HEK293 (cell line): ENCODE measurements around the gene LINGO1.
A peak's percentile ranks its signal among the peaks of the same experiment; 100 is the strongest.

Source experiments
- CTCF ChIA-PET: fragments of 350-600 bp; formaldehyde crosslinking; extraction: SDS; loops from one replicate; lab custom pipeline; 2021; ENCODE audit warnings: antibody characterized with exemption; lab: Yijun Ruan, JAX
- POLR2A ChIA-PET: fragments of 300-600 bp; formaldehyde crosslinking; extraction: SDS; loops from one replicate; lab custom pipeline; 2020; ENCODE audit warnings: antibody characterized with exemption, inconsistent platforms; lab: Yijun Ruan, JAX
- H3K27ac ChIP-seq: fragments of 200-500 bp; sonication (Bioruptor generic); 2 replicates; pipeline ENCODE4 v1.5.1; 2014; ENCODE audit warnings: low read depth, low read length, control low read depth, inconsistent platforms; ENCODE audit errors: extremely low read depth
- H3K36me3 ChIP-seq, 2 experiments: fragments of 200-500 bp in 1 of 2; sonication (Bioruptor generic) in 1 of 2; 1 replicate in 1 of 2; 2 replicates in 1 of 2; pipeline ENCODE4 v1.5.1; 2014 to 2017; ENCODE audit warnings: inconsistent platforms in 2 of 2, low read length in 2 of 2; ENCODE audit not compliant: control insufficient read depth in 2 of 2, insufficient read depth in 1 of 2
- H3K4me1 ChIP-seq: fragments of 200-500 bp; sonication (Bioruptor generic); 2 replicates; pipeline ENCODE4 v1.5.1; 2014; ENCODE audit warnings: mild to moderate bottlenecking, low read length, inconsistent platforms; ENCODE audit not compliant: control insufficient read depth, insufficient read depth
- H3K4me3 ChIP-seq: 2 replicates; pipeline ENCODE4 v1.5.1; 2011; ENCODE audit warnings: low read depth, mild to moderate bottlenecking, control low read depth, low read length, moderate library complexity
- H3K9me3 ChIP-seq: fragments of 200-500 bp; sonication (Bioruptor generic); 2 replicates; pipeline ENCODE4 v1.5.1; 2014; ENCODE audit warnings: low read depth, low read length, inconsistent platforms; ENCODE audit not compliant: control insufficient read depth, insufficient read depth
- BCL11A ChIP-seq: fragments of 450-650 bp; formaldehyde crosslinking; IDR thresholded peaks from 2 replicates; pipeline ENCODE4 v1.5.1; 2016; ENCODE audit warnings: low read depth, missing biosample characterization, missing genetic modification characterization
- GLIS1 ChIP-seq: fragments of 450-650 bp; formaldehyde crosslinking; IDR thresholded peaks from 2 replicates; pipeline ENCODE4 v1.5.1; 2016; ENCODE audit warnings: missing biosample characterization, missing genetic modification characterization
- KLF16 ChIP-seq: fragments of 450-650 bp; formaldehyde crosslinking; IDR thresholded peaks from 2 replicates; pipeline ENCODE4 v1.5.1; 2017; ENCODE audit warnings: missing biosample characterization, missing genetic modification characterization
- KLF8 ChIP-seq: fragments of 450-650 bp; formaldehyde crosslinking; IDR thresholded peaks from 2 replicates; pipeline ENCODE4 v1.5.1; 2016; ENCODE audit warnings: missing biosample characterization, missing genetic modification characterization
- SP2 ChIP-seq: fragments of 450-650 bp; formaldehyde crosslinking; IDR thresholded peaks from 2 replicates; pipeline ENCODE4 v1.5.1; 2016; ENCODE audit warnings: missing biosample characterization, missing genetic modification characterization
- ZIC2 ChIP-seq: fragments of 450-650 bp; formaldehyde crosslinking; IDR thresholded peaks from 2 replicates; pipeline ENCODE4 v1.5.1; 2016; ENCODE audit warnings: missing biosample characterization, missing genetic modification characterization
- ZNF202 ChIP-seq: fragments of 450-650 bp; formaldehyde crosslinking; IDR thresholded peaks from 2 replicates; pipeline ENCODE4 v1.5.1; 2016; ENCODE audit warnings: missing biosample characterization, missing genetic modification characterization, borderline replicate concordance
- ZNF341 ChIP-seq: fragments of 450-650 bp; formaldehyde crosslinking; IDR thresholded peaks from 2 replicates; pipeline ENCODE4; 2016; ENCODE audit warnings: low read depth, missing biosample characterization, missing genetic modification characterization
- ZNF354C ChIP-seq: fragments of 450-650 bp; formaldehyde crosslinking; IDR thresholded peaks from 2 replicates; pipeline ENCODE4 v1.5.1; 2016; ENCODE audit warnings: missing biosample characterization, missing genetic modification characterization, low read depth, borderline replicate concordance
- ZNF366 ChIP-seq: fragments of 450-650 bp; formaldehyde crosslinking; conservative IDR thresholded peaks from 2 replicates; pipeline ENCODE4 v1.5.1; 2016; ENCODE audit warnings: missing biosample characterization, missing genetic modification characterization
- ZNF621 ChIP-seq: fragments of 450-650 bp; formaldehyde crosslinking; IDR thresholded peaks from 2 replicates; pipeline ENCODE4 v1.5.1; 2017; ENCODE audit warnings: missing biosample characterization, missing genetic modification characterization
- ZNF624 ChIP-seq: fragments of 450-650 bp; formaldehyde crosslinking; IDR thresholded peaks from 2 replicates; pipeline ENCODE4 v1.5.1; 2017; ENCODE audit warnings: missing biosample characterization, missing genetic modification characterization
- ZNF660 ChIP-seq: fragments of 450-650 bp; IDR thresholded peaks from 2 replicates; pipeline ENCODE4 v1.5.1; 2018; ENCODE audit warnings: missing biosample characterization, mild to moderate bottlenecking, missing genetic modification characterization
- ZNF677 ChIP-seq: fragments of 450-650 bp; IDR thresholded peaks from 2 replicates; pipeline ENCODE4 v1.5.0; 2018; ENCODE audit warnings: missing biosample characterization, mild to moderate bottlenecking, missing genetic modification characterization, moderate library complexity
- ZNF777 ChIP-seq: fragments of 450-650 bp; formaldehyde crosslinking; IDR thresholded peaks from 2 replicates; pipeline ENCODE4 v1.5.1; 2017; ENCODE audit warnings: missing biosample characterization, missing genetic modification characterization, borderline replicate concordance
- ZNF843 ChIP-seq: fragments of 450-650 bp; formaldehyde crosslinking; IDR thresholded peaks from 2 replicates; pipeline ENCODE4 v1.5.1; 2016; ENCODE audit warnings: missing biosample characterization, missing genetic modification characterization
- TF ChIP-seq, protein P1 (sequence below): fragments of 450-650 bp; IDR thresholded peaks from 2 replicates; pipeline ENCODE4 v1.5.1; 2018; ENCODE audit warnings: missing biosample characterization, mild to moderate bottlenecking, missing genetic modification characterization
- TF ChIP-seq, protein P2 (sequence below): fragments of 450-650 bp; formaldehyde crosslinking; IDR thresholded peaks from 2 replicates; pipeline ENCODE4 v1.5.1; 2016; ENCODE audit warnings: missing biosample characterization, missing genetic modification characterization
- TF ChIP-seq, protein P3 (sequence below): sonication (generic); formaldehyde crosslinking; IDR thresholded peaks from 2 replicates; pipeline ENCODE4 v1.8.1; 2022; ENCODE audit warnings: mild to moderate bottlenecking, moderate library complexity, missing genetic modification reagents
- TF ChIP-seq, protein P4 (sequence below): fragments of 450-650 bp; formaldehyde crosslinking; IDR thresholded peaks from 2 replicates; pipeline ENCODE4 v1.5.1; 2017; ENCODE audit warnings: missing biosample characterization, missing genetic modification characterization

The LINGO1 gene

DNA sequence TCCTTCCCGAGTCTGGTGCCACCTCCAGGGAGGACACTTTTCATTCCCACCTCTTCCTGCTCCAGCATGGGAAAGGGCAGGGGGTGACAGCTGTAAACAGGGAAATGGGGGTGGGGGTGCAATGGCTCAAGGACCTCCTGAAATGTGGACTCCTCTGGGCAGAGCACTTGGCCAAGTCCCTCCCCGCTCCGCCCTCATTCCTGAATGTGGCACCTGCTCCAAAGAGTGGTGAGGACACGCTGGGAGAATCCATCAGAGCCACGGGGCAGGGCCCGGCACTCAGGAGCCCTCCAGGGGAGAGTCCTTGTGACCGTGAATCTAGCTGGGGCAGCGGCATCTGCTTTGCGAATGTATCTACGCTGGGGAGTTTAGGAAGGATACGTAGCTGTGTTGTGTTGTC lies 11.1 kb upstream of the LINGO1 start (continued):
- TF ChIP-seq GLIS1 (tag by site-specific recombination) (no peak), ZNF843 (tag by site-specific recombination) (no peak), ZNF777 (tag by site-specific recombination) (no peak), ZNF366 (tag by site-specific recombination) (no peak), ZNF624 (tag by site-specific recombination) (no peak), ZNF354C (tag by site-specific recombination) (no peak), ZNF660 (no peak), KLF16 (tag by site-specific recombination) (no peak), ZNF621 (tag by site-specific recombination) (no peak)
- TF ChIP-seq, protein P1, sequence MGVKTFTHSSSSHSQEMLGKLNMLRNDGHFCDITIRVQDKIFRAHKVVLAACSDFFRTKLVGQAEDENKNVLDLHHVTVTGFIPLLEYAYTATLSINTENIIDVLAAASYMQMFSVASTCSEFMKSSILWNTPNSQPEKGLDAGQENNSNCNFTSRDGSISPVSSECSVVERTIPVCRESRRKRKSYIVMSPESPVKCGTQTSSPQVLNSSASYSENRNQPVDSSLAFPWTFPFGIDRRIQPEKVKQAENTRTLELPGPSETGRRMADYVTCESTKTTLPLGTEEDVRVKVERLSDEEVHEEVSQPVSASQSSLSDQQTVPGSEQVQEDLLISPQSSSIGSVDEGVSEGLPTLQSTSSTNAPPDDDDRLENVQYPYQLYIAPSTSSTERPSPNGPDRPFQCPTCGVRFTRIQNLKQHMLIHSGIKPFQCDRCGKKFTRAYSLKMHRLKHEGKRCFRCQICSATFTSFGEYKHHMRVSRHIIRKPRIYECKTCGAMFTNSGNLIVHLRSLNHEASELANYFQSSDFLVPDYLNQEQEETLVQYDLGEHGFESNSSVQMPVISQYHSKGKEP (tag by site-specific recombination), result no peak

DNA sequence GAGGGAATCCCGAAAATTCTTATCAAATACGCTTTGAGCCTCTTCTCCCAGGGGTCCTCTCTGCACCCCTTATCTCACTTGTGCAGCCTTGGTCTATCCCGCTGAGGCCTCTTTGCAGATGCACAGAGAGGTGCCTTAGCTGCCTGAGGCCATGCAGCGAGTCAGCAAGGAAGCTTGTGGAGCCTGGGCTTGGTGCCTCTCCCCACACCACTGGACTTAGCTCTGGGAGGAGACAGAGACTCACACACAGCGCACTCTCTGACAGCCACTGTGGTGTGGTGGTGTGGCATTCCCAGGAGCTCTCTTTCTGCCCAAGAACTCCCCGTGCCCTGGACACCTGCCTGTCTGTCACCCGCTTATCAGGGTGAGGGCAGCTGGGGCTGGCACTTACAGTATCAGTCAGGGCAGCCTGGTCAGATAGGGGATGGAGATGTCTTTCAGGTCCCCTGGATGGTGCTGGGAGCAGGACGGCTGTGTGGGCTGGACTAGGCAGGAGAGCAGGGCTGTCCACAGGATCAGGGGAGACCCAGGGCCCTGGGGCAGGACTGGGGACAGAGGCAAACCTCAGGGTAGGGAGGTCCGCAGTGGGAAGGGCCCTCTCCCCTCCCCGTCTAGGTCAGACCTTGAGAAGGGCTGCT lies 10.2 kb upstream of the LINGO1 start:
- TF ChIP-seq ZIC2 (tag by site-specific recombination) (peak; percentile 30), ZNF202 (tag by site-specific recombination) (no peak)
- TF ChIP-seq, all 188 proteins: peak for 1

DNA sequence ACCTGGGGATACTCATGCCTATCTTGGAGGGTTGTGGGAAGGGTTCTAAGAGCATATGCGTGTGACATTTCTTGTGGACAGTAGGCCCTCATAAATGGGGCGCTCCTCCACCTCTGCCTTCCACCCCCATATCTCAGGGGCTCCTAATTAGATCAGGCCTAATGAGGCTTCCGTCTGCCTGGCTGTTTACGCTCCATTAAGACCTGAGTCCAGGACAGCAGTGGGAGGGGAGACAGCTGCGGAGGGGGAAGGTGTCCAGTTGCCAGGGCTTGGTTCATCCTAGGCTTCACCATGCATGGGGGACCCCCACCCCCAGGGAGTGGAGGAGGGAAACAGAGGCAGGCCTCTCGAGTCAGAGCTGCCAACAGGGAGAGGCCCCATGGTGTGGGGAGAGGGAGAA lies 9.3 kb upstream of the LINGO1 start:
- CTCF ChIA-PET, result interaction anchor here (0.9 to 6.0 kb wide), 6 partner anchors 8 to 180 kb away, joined by 3 to 57 read pairs (median 10); partner anchors contain the start of gene LINGO1

More for the DNA sequence above, 10.2 kb upstream of the LINGO1 start:
- no peaks in the 10 kb centered on the region for H3K36me3 ChIP-seq
- no peaks in the 10 kb centered on the region for H3K4me1 ChIP-seq
- no peak overlapping the region for H3K4me3 ChIP-seq
- CTCF ChIA-PET, result interaction anchor here (0.7 to 6.0 kb wide), 10 partner anchors 8 to 179 kb away, joined by 3 to 57 read pairs (median 6); partner anchors contain the start of gene LINGO1
- no peak overlapping the region for H3K27ac ChIP-seq
- POLR2A ChIA-PET, result no interaction called here
- no peaks in the 10 kb centered on the region for H3K9me3 ChIP-seq

DNA sequence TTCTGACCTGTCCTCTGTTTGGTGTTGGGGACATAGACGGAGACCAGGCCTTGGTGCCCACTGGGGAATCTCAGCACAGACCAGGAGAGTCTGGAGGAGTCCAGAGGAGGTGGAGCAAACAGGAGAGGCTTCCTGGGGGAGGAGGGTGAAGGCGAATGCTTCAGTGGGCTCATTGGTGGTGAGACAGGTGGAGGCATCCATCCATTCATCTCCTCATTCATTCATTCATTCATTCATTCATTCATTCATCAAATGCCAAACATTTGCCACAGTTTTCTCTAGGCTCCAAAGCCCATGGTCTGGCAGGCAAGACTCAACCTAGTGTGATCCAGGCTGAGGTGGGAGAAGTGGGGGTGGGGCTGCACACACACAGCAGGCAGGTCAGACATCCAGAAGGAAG lies 7.9 kb upstream of the LINGO1 start:
- no peaks in the 10 kb centered on the region for H3K36me3 ChIP-seq
- ChIA-PET POLR2A (no interaction called here), CTCF (interaction anchor here (1.0 kb wide), 1 partner anchor 181 kb away, joined by 3 read pairs; no protein-coding TSS in a partner anchor)
- H3K4me3 ChIP-seq, result no peak overlapping the region
- no peak overlapping the region for H3K27ac ChIP-seq
- H3K4me1 ChIP-seq, result no peaks in the 10 kb centered on the region
- no peaks in the 10 kb centered on the region for H3K9me3 ChIP-seq
- TF ChIP-seq ZNF677, result no peak
- TF ChIP-seq, protein P1 (tag by site-specific recombination), result no peak
- TF ChIP-seq, protein P2, sequence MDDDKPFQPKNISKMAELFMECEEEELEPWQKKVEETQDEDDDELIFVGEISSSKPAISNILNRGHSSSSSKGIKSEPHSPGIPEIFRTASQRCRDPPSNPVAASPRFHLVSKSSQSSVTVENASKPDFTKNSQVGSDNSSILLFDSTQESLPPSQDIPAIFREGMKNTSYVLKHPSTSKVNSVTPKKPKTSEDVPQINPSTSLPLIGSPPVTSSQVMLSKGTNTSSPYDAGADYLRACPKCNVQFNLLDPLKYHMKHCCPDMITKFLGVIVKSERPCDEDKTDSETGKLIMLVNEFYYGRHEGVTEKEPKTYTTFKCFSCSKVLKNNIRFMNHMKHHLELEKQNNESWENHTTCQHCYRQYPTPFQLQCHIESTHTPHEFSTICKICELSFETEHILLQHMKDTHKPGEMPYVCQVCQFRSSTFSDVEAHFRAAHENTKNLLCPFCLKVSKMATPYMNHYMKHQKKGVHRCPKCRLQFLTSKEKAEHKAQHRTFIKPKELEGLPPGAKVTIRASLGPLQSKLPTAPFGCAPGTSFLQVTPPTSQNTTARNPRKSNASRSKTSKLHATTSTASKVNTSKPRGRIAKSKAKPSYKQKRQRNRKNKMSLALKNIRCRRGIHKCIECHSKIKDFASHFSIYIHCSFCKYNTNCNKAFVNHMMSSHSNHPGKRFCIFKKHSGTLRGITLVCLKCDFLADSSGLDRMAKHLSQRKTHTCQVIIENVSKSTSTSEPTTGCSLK, result no peak
- no peak for TF ChIP-seq SP2 (tag by site-specific recombination)
- no peak for TF ChIP-seq KLF8 (tag by site-specific recombination)
- TF ChIP-seq BCL11A (tag by site-specific recombination), result no peak
- TF ChIP-seq, protein P3, sequence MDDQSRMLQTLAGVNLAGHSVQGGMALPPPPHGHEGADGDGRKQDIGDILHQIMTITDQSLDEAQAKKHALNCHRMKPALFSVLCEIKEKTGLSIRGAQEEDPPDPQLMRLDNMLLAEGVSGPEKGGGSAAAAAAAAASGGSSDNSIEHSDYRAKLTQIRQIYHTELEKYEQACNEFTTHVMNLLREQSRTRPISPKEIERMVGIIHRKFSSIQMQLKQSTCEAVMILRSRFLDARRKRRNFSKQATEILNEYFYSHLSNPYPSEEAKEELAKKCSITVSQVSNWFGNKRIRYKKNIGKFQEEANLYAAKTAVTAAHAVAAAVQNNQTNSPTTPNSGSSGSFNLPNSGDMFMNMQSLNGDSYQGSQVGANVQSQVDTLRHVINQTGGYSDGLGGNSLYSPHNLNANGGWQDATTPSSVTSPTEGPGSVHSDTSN (CRISPR knock-in tag), result no peak

More for the DNA sequence above, 9.3 kb upstream of the LINGO1 start:
- TF ChIP-seq, protein P4, sequence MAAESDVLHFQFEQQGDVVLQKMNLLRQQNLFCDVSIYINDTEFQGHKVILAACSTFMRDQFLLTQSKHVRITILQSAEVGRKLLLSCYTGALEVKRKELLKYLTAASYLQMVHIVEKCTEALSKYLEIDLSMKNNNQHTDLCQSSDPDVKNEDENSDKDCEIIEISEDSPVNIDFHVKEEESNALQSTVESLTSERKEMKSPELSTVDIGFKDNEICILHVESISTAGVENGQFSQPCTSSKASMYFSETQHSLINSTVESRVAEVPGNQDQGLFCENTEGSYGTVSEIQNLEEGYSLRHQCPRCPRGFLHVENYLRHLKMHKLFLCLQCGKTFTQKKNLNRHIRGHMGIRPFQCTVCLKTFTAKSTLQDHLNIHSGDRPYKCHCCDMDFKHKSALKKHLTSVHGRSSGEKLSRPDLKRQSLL (tag by site-specific recombination), result no peak
- peak; percentile 57 for TF ChIP-seq ZNF341 (tag by site-specific recombination)
- TF ChIP-seq, all 188 proteins: peak for 1
- Histone ChIP-seq H3K36me3 (no peaks in the 10 kb centered on the region), H3K4me1 (no peaks in the 10 kb centered on the region), H3K9me3 (no peaks in the 10 kb centered on the region), H3K27ac (no peak overlapping the region), H3K4me3 (no peak overlapping the region)
- POLR2A ChIA-PET, result no interaction called here
